GM12878 (cell line): Measurements from ENCODE around the gene FUT7. TPM values are rescaled to one million over a fixed set of nuclear protein-coding genes. Genes with fewer than 3 reads are reported as not detected.

ENCODE experiments used
- ATAC-seq: fragments of 200-7000 bp; cut with Tn5 transposase; 3 replicates; pipeline ENCODE4 v1.9.1; 2020; ENCODE audit warnings: mild to moderate bottlenecking, moderate library complexity
- BruUV-seq: library from RNA; stranded (reverse); fragments of 400-500 nt; replicated peaks from 2 replicates; lab custom pipeline; 2021; lab: Mats Ljungman, UMichigan
- CTCF ChIA-PET: fragments of 300-600 bp; sonication (Branson Sonifier 250); formaldehyde crosslinking; extraction: SDS; loops from one replicate; lab custom pipeline; 2021; ENCODE audit warnings: inconsistent platforms; lab: Yijun Ruan, JAX
- POLR2A ChIA-PET: fragments of 350-600 bp; formaldehyde crosslinking; extraction: SDS; loops from one replicate; lab custom pipeline; 2021; ENCODE audit warnings: inconsistent platforms; lab: Charles Lee
- RAD21 ChIA-PET: fragments of 300-600 bp; sonication (Branson Sonifier 250); formaldehyde crosslinking; loops from one replicate; lab custom pipeline; 2023; ENCODE audit warnings: antibody characterized with exemption; ENCODE audit not compliant: unreplicated experiment; lab: Charles Lee
- SMC1A ChIA-PET: fragments of 300-600 bp; sonication (Branson Sonifier 250); formaldehyde crosslinking; loops from one replicate; lab custom pipeline; 2023; ENCODE audit not compliant: unreplicated experiment, uncharacterized antibody; lab: Charles Lee
- DNase-seq: peaks from one replicate; pipeline ENCODE4 v3.0.0-alpha.2; 2011; ENCODE audit warnings: low read depth, low spot score
- FAIRE-seq: peaks from 3 replicates; lab custom pipeline; 2011; peaks lifted over from hg19 to GRCh38; lab: Jason Lieb, UNC
- H2AFZ ChIP-seq: 2 replicates; pipeline ENCODE4 v1.6.0; 2011; ENCODE audit warnings: low read depth, low read length, control low read depth; ENCODE audit not compliant: control insufficient read depth
- H3K27ac ChIP-seq: 2 replicates; pipeline ENCODE4 v1.5.1; 2011; ENCODE audit warnings: control low read depth; ENCODE audit not compliant: control insufficient read depth, insufficient read depth
- H3K27me3 ChIP-seq, 2 experiments: replicated peaks in 1 of 2; 2 replicates each; pipeline versions ENCODE4 v1.6.0 to v1.6.1; 2011; ENCODE audit warnings: low read length in 1 of 2; ENCODE audit not compliant: control insufficient read depth in 2 of 2, insufficient read depth in 2 of 2
- H3K36me3 ChIP-seq, 2 experiments: 2 replicates each; pipeline ENCODE4 v1.5.1; 2011; ENCODE audit warnings: low read length in 1 of 2; ENCODE audit not compliant: control insufficient read depth in 2 of 2, insufficient read depth in 2 of 2
- H3K4me1 ChIP-seq: 2 replicates; pipeline ENCODE4 v1.6.1; 2011; ENCODE audit warnings: mild to moderate bottlenecking, low read length, moderate library complexity, mixed read lengths; ENCODE audit not compliant: control insufficient read depth, insufficient read depth
- H3K4me2 ChIP-seq: 2 replicates; pipeline ENCODE4 v1.6.0; 2011; ENCODE audit warnings: control low read depth; ENCODE audit not compliant: control insufficient read depth, insufficient read depth
- H3K4me3 ChIP-seq: fragments of 200-600 bp; sonication (generic); 2 replicates; pipeline ENCODE4 v1.5.1; 2016
- H3K79me2 ChIP-seq: 2 replicates; pipeline ENCODE4 v1.6.0; 2011; ENCODE audit warnings: low read length; ENCODE audit not compliant: control insufficient read depth, insufficient read depth
- H3K9ac ChIP-seq: 2 replicates; pipeline ENCODE4 v1.8.0; 2011; ENCODE audit warnings: low read length, control low read depth, mixed read lengths; ENCODE audit not compliant: control insufficient read depth, insufficient read depth
- H3K9me3 ChIP-seq: replicated peaks from 3 replicates; pipeline ENCODE4 v1.5.1; 2011; ENCODE audit warnings: mild to moderate bottlenecking, low read length; ENCODE audit not compliant: control insufficient read depth, insufficient read depth
- H4K20me1 ChIP-seq: 2 replicates; pipeline ENCODE4 v1.6.0; 2011; ENCODE audit not compliant: control insufficient read depth, insufficient read depth
- CREB1 ChIP-seq: IDR thresholded peaks from 2 replicates; pipeline ENCODE4 v1.6.1; 2012; ENCODE audit warnings: low read depth, mild to moderate bottlenecking, inconsistent platforms
- MTA2 ChIP-seq: fragments of 450-650 bp; IDR thresholded peaks from 2 replicates; pipeline ENCODE4 v1.6.1; 2016; ENCODE audit warnings: low read depth, mild to moderate bottlenecking, moderate library complexity
- PAX5 ChIP-seq: IDR thresholded peaks from 2 replicates; pipeline ENCODE4 v1.6.1; 2011; ENCODE audit warnings: low read depth, low read length, borderline replicate concordance
- SRF ChIP-seq, 2 experiments: IDR thresholded peaks; 2 replicates each; pipeline ENCODE4 v1.6.1; 2011; ENCODE audit warnings: low read depth in 2 of 2, low read length in 2 of 2, mild to moderate bottlenecking in 1 of 2, moderate library complexity in 1 of 2
- TARDBP ChIP-seq: IDR thresholded peaks from 2 replicates; pipeline ENCODE4 v1.6.1; 2016; ENCODE audit warnings: borderline replicate concordance
- ZBTB4 ChIP-seq: fragments of 450-650 bp; formaldehyde crosslinking; IDR thresholded peaks from 2 replicates; pipeline ENCODE4 v1.4.0; 2022; ENCODE audit warnings: mild to moderate bottlenecking, moderate library complexity
- ZNF217 ChIP-seq: fragments of 450-650 bp; IDR thresholded peaks from 2 replicates; pipeline ENCODE4 v1.6.1; 2017; ENCODE audit warnings: antibody characterized with exemption, mild to moderate bottlenecking
- ZNF592 ChIP-seq: fragments of 450-650 bp; IDR thresholded peaks from 2 replicates; pipeline ENCODE4 v1.6.1; 2017; ENCODE audit warnings: mild to moderate bottlenecking, moderate library complexity
- ZNF687 ChIP-seq: fragments of 450-650 bp; IDR thresholded peaks from 2 replicates; pipeline ENCODE4 v1.6.1; 2017; ENCODE audit warnings: mild to moderate bottlenecking, moderate library complexity
- WGBS: methylation state at CpG from one replicate; pipeline ENCODE4 v1.1.6; 2016; ENCODE audit warnings: low lambda C conversion rate; ENCODE audit not compliant: insufficient replicate concordance, insufficient coverage; ENCODE audit errors: missing lambda C conversion rate; 5-methylcytosine and 5-hydroxymethylcytosine counted together
- in situ Hi-C: fragments of 300-500 bp; cut with MboI; formaldehyde crosslinking; loops from 9 replicates; pipeline ENCODE4 v1.14.3; 2018; ENCODE audit warnings: mixed read lengths
- intact Hi-C: fragments of 100-400 bp; cut with micrococcal nuclease; formaldehyde crosslinking; loops from one replicate; pipeline ENCODE4 v1.14.2; 2022; ENCODE audit not compliant: unreplicated experiment
- polyA plus RNA-seq, 11 experiments: library from polyadenylated mRNA; depleted of rRNA in 4 of 11; unstranded in 6 of 11; stranded (reverse) in 5 of 11; fragments of >200 nt; fragmentation: Nextera tagmentation in 4 of 11; fragmentation: Illumina TruSeq in 1 of 11; extraction: Ambion mirVana in 4 of 11; extraction: Trizol in 1 of 11; gene quantifications; 1 replicate in 1 of 11; 2 replicates in 10 of 11; pipeline versions ENCODE4 v1.2.1 to v1.2.3, GENCODE V29; 2011 to 2016; ENCODE audit warnings: inconsistent platforms in 2 of 11, missing spikeins in 2 of 11, low read depth in 1 of 11
- total RNA-seq, 4 experiments: library from RNA; depleted of rRNA in 3 of 4; stranded (reverse); fragments of >200 nt in 3 of 4; fragmentation: Illumina TruSeq in 1 of 4; extraction: Trizol in 1 of 4; gene quantifications; 2 replicates each; pipeline versions ENCODE4 v1.2.1 to v1.2.3, GENCODE V29; 2013 to 2021

The FUT7 gene
- total and polyA plus RNA-seq, 10 of the 15 experiments (the other 5 are each of a cell fraction or from before 2014, with no cell fraction given), result 0.04 to 0.62 (median 0.20) TPM; not detected in 2

GRCh38 chr9:136985853-136986252 is 46.0 kb downstream of the FUT7 start:
- 81% methylated on average over 25 of the region's 33 CpGs for WGBS
- H3K27ac ChIP-seq, result no peak overlapping the region
- DNase-seq (no peak), FAIRE-seq (no peak), ATAC-seq (no peak)
- BruUV-seq, result no TSS peak
- no peak for TF ChIP-seq PAX5
- TF ChIP-seq MTA2, result no peak
- no peak for TF ChIP-seq ZNF592
- no peak for TF ChIP-seq ZNF687
- no peak for TF ChIP-seq ZBTB4 (CRISPR knock-in tag)
- no peak for TF ChIP-seq CREB1
- TF ChIP-seq SRF (IDR thresholded peaks at IDR 0.05; ENCODE audit: low read depth in 2 of 2, low read length in 2 of 2), result no peak
- TF ChIP-seq ZNF217, result no peak
- no peak for TF ChIP-seq TARDBP
- SMC1A ChIA-PET, result no interaction called here
- H3K9me3 ChIP-seq, result no peaks in the 10 kb centered on the region
- H3K79me2 ChIP-seq, result no peaks in the 10 kb centered on the region
- no peak overlapping the region for H3K9ac ChIP-seq
- CTCF ChIA-PET, result no interaction called here
- POLR2A ChIA-PET, result no interaction called here
- H4K20me1 ChIP-seq, result peaks cover 3% of the 10 kb centered on the region; the same call in 1 of the 2 replicates
- in situ Hi-C loops, result no loop called here
- no peak overlapping the region for H3K4me2 ChIP-seq
- H3K4me1 ChIP-seq, result no peaks in the 10 kb centered on the region
- H2AFZ ChIP-seq, result no peak overlapping the region
- RAD21 ChIA-PET, result no interaction called here
- no peaks in the 10 kb centered on the region for H3K36me3 ChIP-seq
- intact Hi-C loops, result no loop called here
- no peak overlapping the region for H3K4me3 ChIP-seq
- H3K27me3 ChIP-seq, result peaks cover 5 to 6% of the 10 kb centered on the region in 2 experiments
